Measurements from ENCODE around the gene ARID5B. TPM values are rescaled to one million over a fixed set of nuclear protein-coding genes. Genes with fewer than 3 reads are reported as not detected.
A peak's percentile ranks its signal among the peaks of the same experiment; 100 is the strongest.

ARID5B gene
- total and polyA plus RNA-seq, 2 donors (not counting 1 experiment from before 2014, with no cell fraction given), result 22.4 to 237 TPM

- ChIA-PET CTCF (interaction anchor here (0.7 to 14.1 kb wide), 9 partner anchors 9 to 397 kb away, joined by 3 to 184 read pairs (median 40); partner anchors contain the start of gene ARID5B), POLR2A (interaction anchor here (0.5 to 0.7 kb wide), 2 partner anchors 15 to 92 kb away, joined by 3 to 6 read pairs; no protein-coding TSS in a partner anchor)
- H3K9me3 ChIP-seq (ENCODE audit: control extremely low read depth in 1 of 3, control insufficient read depth in 2 of 3, insufficient read depth in 1 of 3, low read length in 2 of 3), result peaks cover 0 to 12% (median 2%) of the 10 kb centered on the region in 3 donors
- H3K27ac ChIP-seq (ENCODE audit: low read length in 2 of 2), result peak overlapping the region; percentile 47 to 92
- intact Hi-C loops (cut with micrococcal nuclease), result loop anchor here (10.0 kb wide), 2 partner anchors 294 to 756 kb away; no protein-coding TSS in a partner anchor
- Mint-ChIP-seq H3K27me3 (no peaks in the 10 kb centered on the region), H3K4me3 (peak overlapping the region; percentile 66), H3K9me3 (ENCODE audit: insufficient read depth) (no peaks in the 10 kb centered on the region), H3K27ac (peak overlapping the region; percentile 90), H3K4me1 (peaks cover 86% of the 10 kb centered on the region)
- no peaks in the 10 kb centered on the region for H3K27me3 ChIP-seq (replicated peaks in 1 of 4; ENCODE audit: control extremely low read depth in 1 of 4, control insufficient read depth in 3 of 4, insufficient read depth in 4 of 4, low read length in 3 of 4)
- TF ChIP-seq EZH2 (IDR thresholded peaks at IDR 0.05; ENCODE audit: borderline replicate concordance, insufficient read depth, low read depth, low read length, poor library complexity, severe bottlenecking), result no peak
- TF ChIP-seq CTCF (IDR thresholded peaks at IDR 0.05), result no peak
- WGBS (ENCODE audit: insufficient coverage), result 60% methylated on average over 2 of the region's 4 CpGs
- H3K9ac ChIP-seq (ENCODE audit: low read length), result peak overlapping the region; percentile 6
- peak overlapping the region; percentile 30 for H2AFZ ChIP-seq (ENCODE audit: insufficient read depth, low read depth, low read length, poor library complexity, severe bottlenecking)
- no peak overlapping the region for H3K4me3 ChIP-seq (ENCODE audit: control extremely low read depth in 1 of 5, extremely low read depth in 1 of 5, insufficient read depth in 1 of 5, low read depth in 2 of 5, low read length in 4 of 5)
- peaks cover 97% of the 10 kb centered on the region for H3K79me2 ChIP-seq (ENCODE audit: control insufficient read depth, insufficient read depth, low read length)
- H3K4me2 ChIP-seq (replicated peaks; ENCODE audit: low read depth, low read length, poor library complexity, severe bottlenecking), result peak overlapping the region; percentile 70
- peaks cover 90 to 93% of the 10 kb centered on the region in 2 donors for H3K4me1 ChIP-seq (ENCODE audit: control insufficient read depth in 2 of 2, insufficient read depth in 2 of 2, low read length in 2 of 2)
- no peaks in the 10 kb centered on the region for H4K20me1 ChIP-seq (ENCODE audit: control insufficient read depth, insufficient read depth, low read length, poor library complexity, severe bottlenecking)
- DNase-seq (no peak), ATAC-seq (ENCODE audit: low read depth) (no peak)
- no peaks in the 10 kb centered on the region for H3K36me3 ChIP-seq (replicated peaks in 1 of 2; ENCODE audit: control extremely low read depth in 1 of 2, control insufficient read depth in 1 of 2, extremely low read depth in 1 of 2, insufficient read depth in 2 of 2, low read length in 1 of 2)
These were observed 139.4 kb downstream of the ARID5B start for GRCh38 chr10:62040881-62041280.

GRCh38 chr10:62043421-62044021, 142.0 kb downstream of the ARID5B start:
- H3K27me3 Mint-ChIP-seq, result no peaks in the 10 kb centered on the region
- Histone ChIP-seq H3K27me3 (replicated peaks in 1 of 4; ENCODE audit: control extremely low read depth in 1 of 4, control insufficient read depth in 3 of 4, insufficient read depth in 4 of 4, low read length in 3 of 4) (no peaks in the 10 kb centered on the region), H3K27ac (ENCODE audit: low read length in 2 of 2) (peak overlapping the region; percentile 85 to 92), H2AFZ (ENCODE audit: insufficient read depth, low read depth, low read length, poor library complexity, severe bottlenecking) (peak overlapping the region; percentile 14), H3K9me3 (ENCODE audit: control extremely low read depth in 1 of 3, control insufficient read depth in 2 of 3, insufficient read depth in 1 of 3, low read length in 2 of 3) (peaks cover 0 to 10% (median 2%) of the 10 kb centered on the region in 3 donors), H3K4me2 (replicated peaks; ENCODE audit: low read depth, low read length, poor library complexity, severe bottlenecking) (peak overlapping the region; percentile 70), H3K9ac (ENCODE audit: low read length) (peak overlapping the region; percentile 30), H3K79me2 (ENCODE audit: control insufficient read depth, insufficient read depth, low read length) (peaks cover 97% of the 10 kb centered on the region), H3K4me3 (ENCODE audit: control extremely low read depth in 1 of 5, extremely low read depth in 1 of 5, insufficient read depth in 1 of 5, low read depth in 2 of 5, low read length in 4 of 5) (peak overlapping the region in 1 of 5 experiments; percentile 41), H4K20me1 (ENCODE audit: control insufficient read depth, insufficient read depth, low read length, poor library complexity, severe bottlenecking) (no peaks in the 10 kb centered on the region), H3K4me1 (ENCODE audit: control insufficient read depth in 2 of 2, insufficient read depth in 2 of 2, low read length in 2 of 2) (peaks cover 92 to 95% of the 10 kb centered on the region in 2 donors), H3K36me3 (replicated peaks in 1 of 2; ENCODE audit: control extremely low read depth in 1 of 2, control insufficient read depth in 1 of 2, extremely low read depth in 1 of 2, insufficient read depth in 2 of 2, low read length in 1 of 2) (no peaks in the 10 kb centered on the region)
- no CpG with 5 or more reads among the region's 4 CpGs for WGBS (ENCODE audit: insufficient coverage)
- TF ChIP-seq EZH2 (IDR thresholded peaks at IDR 0.05; ENCODE audit: borderline replicate concordance, insufficient read depth, low read depth, low read length, poor library complexity, severe bottlenecking), result no peak
- TF ChIP-seq CTCF (IDR thresholded peaks at IDR 0.05), result no peak
- ChIA-PET POLR2A (interaction anchor here (0.7 to 2.3 kb wide), 4 partner anchors 7 to 398 kb away, joined by 4 to 9 read pairs (median 8); no protein-coding TSS in a partner anchor), CTCF (interaction anchor here (0.7 to 14.1 kb wide), 5 partner anchors 14 to 200 kb away, joined by 3 to 184 read pairs (median 4); partner anchors contain the start of gene ARID5B)
- ATAC-seq (ENCODE audit: low read depth), result no peak
- intact Hi-C loops (cut with micrococcal nuclease), result loop anchor here (2.0 to 10.0 kb wide), 3 partner anchors 123 to 759 kb away; no protein-coding TSS in a partner anchor
- H3K27ac Mint-ChIP-seq, result peak overlapping the region; percentile 84
- DNase-seq, result no peak
- H3K4me3 Mint-ChIP-seq, result peak overlapping the region; percentile 70
- H3K4me1 Mint-ChIP-seq, result peaks cover 93% of the 10 kb centered on the region
- H3K9me3 Mint-ChIP-seq (ENCODE audit: insufficient read depth), result no peaks in the 10 kb centered on the region

Data from B cell (primary cell).